ENCODE data around the gene FAM163B. TPM values are rescaled to one million over a fixed set of nuclear protein-coding genes. Genes with fewer than 3 reads are reported as not detected.

FAM163B gene
- total RNA-seq, 1 donor from 2014 or later: not detected

DNA sequence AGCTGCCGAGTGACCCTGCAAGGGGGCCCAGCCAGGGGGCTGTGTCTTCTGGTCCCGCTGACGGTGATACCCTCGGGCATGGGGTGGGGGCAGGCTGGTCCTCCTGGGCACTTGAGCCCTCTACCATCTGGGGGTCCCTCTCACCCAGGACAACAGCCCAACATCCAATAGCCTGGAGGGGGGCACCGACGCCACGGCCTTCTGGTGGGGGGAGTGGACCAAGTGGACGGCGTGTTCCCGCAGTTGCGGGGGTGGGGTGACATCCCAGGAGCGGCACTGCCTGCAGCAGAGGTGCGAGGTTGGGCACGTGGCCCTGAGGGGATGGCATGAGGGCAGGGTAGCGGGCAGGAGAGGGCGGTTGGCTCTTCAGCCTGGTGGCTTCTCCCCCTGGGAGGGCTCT is 71.9 kb downstream of the FAM163B start:
- Histone ChIP-seq H3K4me3 (ENCODE audit: insufficient read depth, low read depth, low read length) (no peak overlapping the region), H3K36me3 (ENCODE audit: insufficient read depth, low read length) (no peaks in the 10 kb centered on the region), H2AFZ (ENCODE audit: low read depth, low read length) (no peak overlapping the region), H3K4me2 (ENCODE audit: low read length) (no peak overlapping the region), H3K27ac (ENCODE audit: low read depth, low read length) (no peak overlapping the region), H3K4me1 (ENCODE audit: insufficient read depth, low read length) (peaks cover 10% of the 10 kb centered on the region), H3K9me3 (ENCODE audit: insufficient read depth, low read depth, low read length) (no peaks in the 10 kb centered on the region), H3K79me2 (ENCODE audit: insufficient read depth, low read length) (no peaks in the 10 kb centered on the region), H3K9ac (ENCODE audit: low read length) (no peak overlapping the region), H3K27me3 (ENCODE audit: insufficient read depth, low read length) (no peaks in the 10 kb centered on the region), H4K20me1 (ENCODE audit: insufficient read depth, low read length) (peaks cover 4% of the 10 kb centered on the region)
- peaks cover 42% of the 10 kb centered on the region for H3K27me3 Mint-ChIP-seq (ENCODE audit: low read depth, unreplicated experiment)
- no peak for DNase-seq (ENCODE audit: low read depth)
- no peaks in the 10 kb centered on the region for H3K36me3 Mint-ChIP-seq (ENCODE audit: low read depth, unreplicated experiment)
- no peak for FAIRE-seq
- peaks cover 2% of the 10 kb centered on the region for H3K4me1 Mint-ChIP-seq (ENCODE audit: low read depth, unreplicated experiment)
- no peak overlapping the region for H3K4me3 Mint-ChIP-seq (ENCODE audit: unreplicated experiment)
- TF ChIP-seq EZH2 (IDR thresholded peaks at IDR 0.05; ENCODE audit: insufficient read depth, low read length) (no peak), CTCF (IDR thresholded peaks at IDR 0.05; ENCODE audit: insufficient read depth, low read depth, low read length) (no peak)
- no peak overlapping the region for H3K27ac Mint-ChIP-seq (ENCODE audit: unreplicated experiment)
- H3K9me3 Mint-ChIP-seq (ENCODE audit: unreplicated experiment): no peaks in the 10 kb centered on the region

DNA sequence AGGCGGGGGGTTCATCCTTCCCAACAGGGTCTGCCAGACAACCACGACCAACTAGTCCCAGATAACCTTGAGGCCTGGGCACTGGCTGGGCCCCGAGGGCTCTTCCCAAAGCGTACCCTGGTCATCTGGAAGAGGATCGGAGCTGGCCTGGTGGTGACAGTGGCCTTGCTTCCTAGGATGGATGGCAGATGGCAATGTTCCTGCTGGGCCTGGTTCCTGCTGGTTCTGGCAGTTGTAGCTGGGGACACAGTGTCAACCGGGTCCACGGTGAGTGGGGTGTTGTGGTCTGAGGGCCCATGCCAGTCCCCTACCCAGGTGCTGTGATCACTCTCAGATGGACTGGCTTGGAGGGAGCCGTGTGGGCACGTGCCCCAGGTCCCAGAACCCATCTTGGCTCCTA is 72.7 kb downstream of the FAM163B start:
- Histone ChIP-seq H3K4me3 (ENCODE audit: insufficient read depth, low read depth, low read length) (no peak overlapping the region), H3K27ac (ENCODE audit: low read depth, low read length) (no peak overlapping the region), H3K79me2 (ENCODE audit: insufficient read depth, low read length) (no peaks in the 10 kb centered on the region), H3K9me3 (ENCODE audit: insufficient read depth, low read depth, low read length) (no peaks in the 10 kb centered on the region), H3K36me3 (ENCODE audit: insufficient read depth, low read length) (no peaks in the 10 kb centered on the region), H3K27me3 (ENCODE audit: insufficient read depth, low read length) (no peaks in the 10 kb centered on the region), H4K20me1 (ENCODE audit: insufficient read depth, low read length) (peaks cover 4% of the 10 kb centered on the region), H2AFZ (ENCODE audit: low read depth, low read length) (no peak overlapping the region), H3K4me2 (ENCODE audit: low read length) (no peak overlapping the region), H3K9ac (ENCODE audit: low read length) (no peak overlapping the region), H3K4me1 (ENCODE audit: insufficient read depth, low read length) (peaks cover 10% of the 10 kb centered on the region)
- H3K4me3 Mint-ChIP-seq (ENCODE audit: unreplicated experiment): no peak overlapping the region
- no peak for FAIRE-seq
- TF ChIP-seq EZH2 (IDR thresholded peaks at IDR 0.05; ENCODE audit: insufficient read depth, low read length): no peak
- TF ChIP-seq CTCF (IDR thresholded peaks at IDR 0.05; ENCODE audit: insufficient read depth, low read depth, low read length): no peak
- peaks cover 36% of the 10 kb centered on the region for H3K27me3 Mint-ChIP-seq (ENCODE audit: low read depth, unreplicated experiment)
- peaks cover 2% of the 10 kb centered on the region for H3K4me1 Mint-ChIP-seq (ENCODE audit: low read depth, unreplicated experiment)
- H3K9me3 Mint-ChIP-seq (ENCODE audit: unreplicated experiment): no peaks in the 10 kb centered on the region
- H3K36me3 Mint-ChIP-seq (ENCODE audit: low read depth, unreplicated experiment): no peaks in the 10 kb centered on the region
- no peak overlapping the region for H3K27ac Mint-ChIP-seq (ENCODE audit: unreplicated experiment)
- DNase-seq (ENCODE audit: low read depth): no peak

- Histone ChIP-seq H2AFZ (ENCODE audit: low read depth, low read length) (no peak overlapping the region), H4K20me1 (ENCODE audit: insufficient read depth, low read length) (peaks cover 4% of the 10 kb centered on the region), H3K36me3 (ENCODE audit: insufficient read depth, low read length) (no peaks in the 10 kb centered on the region), H3K27me3 (ENCODE audit: insufficient read depth, low read length) (no peaks in the 10 kb centered on the region), H3K9me3 (ENCODE audit: insufficient read depth, low read depth, low read length) (no peaks in the 10 kb centered on the region), H3K27ac (ENCODE audit: low read depth, low read length) (no peak overlapping the region), H3K4me2 (ENCODE audit: low read length) (no peak overlapping the region), H3K79me2 (ENCODE audit: insufficient read depth, low read length) (no peaks in the 10 kb centered on the region), H3K4me1 (ENCODE audit: insufficient read depth, low read length) (peaks cover 10% of the 10 kb centered on the region), H3K9ac (ENCODE audit: low read length) (no peak overlapping the region), H3K4me3 (ENCODE audit: insufficient read depth, low read depth, low read length) (no peak overlapping the region)
- no peaks in the 10 kb centered on the region for H3K36me3 Mint-ChIP-seq (ENCODE audit: low read depth, unreplicated experiment)
- no peak overlapping the region for H3K4me3 Mint-ChIP-seq (ENCODE audit: unreplicated experiment)
- TF ChIP-seq CTCF (IDR thresholded peaks at IDR 0.05; ENCODE audit: insufficient read depth, low read depth, low read length) (no peak), EZH2 (IDR thresholded peaks at IDR 0.05; ENCODE audit: insufficient read depth, low read length) (no peak)
- H3K27me3 Mint-ChIP-seq (ENCODE audit: low read depth, unreplicated experiment): peaks cover 34% of the 10 kb centered on the region
- peaks cover 2% of the 10 kb centered on the region for H3K4me1 Mint-ChIP-seq (ENCODE audit: low read depth, unreplicated experiment)
- H3K9me3 Mint-ChIP-seq (ENCODE audit: unreplicated experiment): no peaks in the 10 kb centered on the region
- FAIRE-seq (no peak), DNase-seq (ENCODE audit: low read depth) (no peak)
- no peak overlapping the region for H3K27ac Mint-ChIP-seq (ENCODE audit: unreplicated experiment)
Measured at GRCh38 chr9:133536080-133536479, 73.1 kb downstream of the FAM163B start.
